ENCODE measurements around the gene SUCNR1.
"Not testable (repeated sequence)": the region's sequence is repeated elsewhere in the genome, so short reads cannot be mapped to it uniquely, and the experiment has no call there.

Gene SUCNR1

DNA sequence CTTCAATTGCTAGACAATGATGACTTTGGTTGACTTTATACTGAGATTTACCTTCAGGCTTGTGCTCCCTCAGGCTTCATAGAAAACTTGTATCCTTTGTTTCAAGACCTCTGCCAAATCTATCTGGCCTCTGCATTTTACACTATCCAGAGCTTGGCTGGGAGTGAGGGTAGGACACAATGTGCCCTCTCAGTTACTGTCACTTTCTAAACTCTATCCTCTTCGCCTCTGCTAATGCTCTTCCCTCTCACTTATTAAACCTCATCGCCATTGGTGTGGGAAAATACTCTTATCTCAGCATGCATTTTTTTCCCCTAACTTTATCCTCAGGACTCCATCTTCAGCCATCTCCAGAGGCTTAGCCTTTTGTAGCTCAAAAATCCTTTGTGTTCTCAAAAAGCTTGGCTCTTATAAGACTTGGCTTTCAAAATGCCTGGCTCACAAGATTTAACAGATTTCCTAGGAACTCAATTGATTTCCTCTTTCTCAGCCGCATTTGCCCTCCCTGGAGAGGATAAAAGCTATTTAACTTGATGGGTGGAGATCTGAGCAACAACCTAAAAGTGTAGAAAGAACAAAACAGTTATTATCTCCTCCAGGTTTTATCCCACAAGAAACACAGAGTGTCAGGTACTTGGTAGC lies 28.3 kb downstream of the SUCNR1 start:
- DNase-seq, result no peak

GRCh38 chr3:151903501-151903991 lies 30.1 kb downstream of the SUCNR1 start:
- DNase-seq, result no peak

- DNase-seq, result no peak
Observed at GRCh38 chr3:151905647-151906046, 32.2 kb downstream of the SUCNR1 start.

DNA sequence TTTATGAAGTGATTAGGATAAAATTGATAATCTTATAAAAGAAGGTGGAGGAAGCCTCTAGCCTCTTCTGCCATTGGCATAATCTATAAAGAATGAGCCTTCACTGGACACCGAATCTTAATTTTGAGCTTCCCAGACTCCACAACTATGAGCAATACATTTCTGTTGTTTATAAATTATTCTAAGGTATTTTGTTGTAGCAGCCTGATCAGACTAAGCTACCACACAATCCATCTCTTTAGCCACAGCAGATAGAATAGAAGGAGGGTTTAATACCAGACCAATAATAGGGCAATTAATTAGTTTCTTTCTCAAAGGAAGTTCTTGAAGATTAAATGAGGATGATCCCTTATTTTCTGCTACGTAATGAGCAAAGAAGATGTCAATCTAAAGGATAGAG lies 33.3 kb downstream of the SUCNR1 start:
- no peak for DNase-seq

- DNase-seq, result no peak
Observed at GRCh38 chr3:151908399-151908798, 35.0 kb downstream of the SUCNR1 start.

GRCh38 chr3:151909681-151910405 lies 36.4 kb downstream of the SUCNR1 start:
- no peak for DNase-seq

DNA sequence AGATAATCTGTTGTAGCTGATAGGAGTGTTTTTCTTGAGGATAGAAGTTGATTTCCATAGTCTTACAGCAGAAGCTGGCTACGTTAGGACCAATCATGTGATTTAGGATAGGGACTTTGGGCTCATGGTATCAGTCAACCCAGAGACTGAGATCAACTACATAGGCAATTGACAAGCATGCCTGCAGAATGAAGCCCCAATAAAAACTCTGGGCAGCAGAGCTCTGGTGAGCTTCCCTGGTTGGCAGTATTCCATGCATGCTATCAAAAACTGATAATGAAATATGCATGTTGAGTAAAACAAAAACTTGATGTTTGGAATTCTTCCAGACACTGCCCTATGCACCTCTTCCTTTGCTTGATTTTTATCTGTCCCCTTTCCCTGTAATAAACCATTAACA lies 38.0 kb downstream of the SUCNR1 start:
- no peak for DNase-seq

- DNase-seq, result no peak
Observed at GRCh38 chr3:151912028-151912427, 38.6 kb downstream of the SUCNR1 start.

DNA sequence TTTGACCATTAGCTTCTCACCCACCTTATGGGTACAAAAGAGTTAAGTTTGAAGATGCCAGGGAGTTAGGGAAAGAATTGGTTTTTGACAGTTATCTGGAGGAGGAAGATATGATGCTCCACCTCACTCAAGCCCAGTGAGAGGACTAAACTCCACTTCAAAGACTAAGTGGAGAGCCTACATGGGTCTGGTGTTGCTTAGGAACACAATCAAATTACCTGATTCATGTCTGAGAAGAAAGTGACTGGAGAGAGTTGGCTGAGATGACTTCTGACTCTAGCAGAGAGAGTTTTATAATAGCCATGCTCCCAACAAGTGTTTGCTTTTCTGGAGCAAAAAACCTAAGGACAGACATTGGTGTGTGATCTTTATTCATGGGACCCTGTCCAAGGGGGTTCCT lies 43.3 kb downstream of the SUCNR1 start:
- DNase-seq, result no peak

DNA sequence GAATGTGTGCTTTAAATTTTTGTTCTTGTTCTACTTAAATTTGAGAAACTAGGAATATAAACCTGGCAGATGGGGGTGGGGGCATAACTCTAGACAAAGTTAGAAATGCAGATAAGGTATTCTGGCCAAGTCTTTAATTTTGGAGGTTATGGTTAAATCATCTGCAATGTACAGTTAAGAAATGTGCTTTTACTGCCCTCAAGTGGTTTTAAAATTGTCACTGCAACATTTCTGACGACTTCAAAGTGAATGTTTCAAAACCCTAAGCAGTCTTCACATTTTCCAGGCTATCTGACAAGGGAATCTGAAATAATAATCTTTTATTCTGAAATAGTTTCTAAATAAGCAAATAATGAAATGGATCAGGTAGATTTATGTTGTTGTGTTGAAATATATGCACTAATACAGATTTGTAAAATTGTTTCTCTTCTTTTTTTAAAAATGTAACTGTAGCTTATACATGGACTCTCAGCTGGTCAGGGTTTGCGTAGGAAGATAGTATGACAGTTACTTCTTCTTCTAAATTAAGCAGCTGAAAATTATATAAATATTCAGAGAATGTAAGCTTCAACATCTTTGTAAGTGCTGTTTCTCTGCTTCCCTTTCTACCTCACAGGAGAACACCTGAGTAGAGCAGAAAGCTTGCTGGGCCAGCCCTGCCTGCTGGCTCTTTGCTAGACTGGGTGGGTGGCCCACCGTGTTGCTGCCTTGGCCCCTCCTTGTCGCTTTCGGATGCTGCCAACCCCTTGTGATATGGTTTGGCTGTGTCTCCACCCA lies 45.0 kb downstream of the SUCNR1 start:
- DNase-seq, result peak in 1 of 2 donors; percentile 38

- DNase-seq, result no peak
Observed at GRCh38 chr3:151919030-151919328, 45.5 kb downstream of the SUCNR1 start.

DNA sequence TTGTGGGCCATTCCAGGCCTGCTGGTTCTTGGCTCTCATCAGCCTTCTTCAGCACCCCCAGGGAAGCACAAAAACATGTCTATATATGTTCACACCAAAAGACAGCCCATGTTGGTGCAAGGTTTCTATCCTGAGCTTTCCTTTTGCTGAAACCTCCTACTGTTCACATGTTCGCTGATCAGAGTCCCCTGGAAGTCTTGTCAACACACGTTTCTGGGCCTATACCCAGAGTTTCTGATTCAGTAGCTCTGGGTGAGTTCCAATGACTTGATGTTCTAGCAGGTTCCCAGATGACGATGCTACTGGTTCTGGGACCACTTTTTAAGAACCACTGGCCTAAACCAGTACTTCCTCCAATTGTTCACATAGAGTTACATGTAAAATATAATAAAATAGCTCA lies 46.0 kb downstream of the SUCNR1 start:
- no peak for DNase-seq

GRCh38 chr3:151923901-151924300 lies 50.5 kb downstream of the SUCNR1 start:
- DNase-seq, result peak in 1 of 2 donors; percentile 6

GRCh38 chr3:151924753-151925152 lies 51.3 kb downstream of the SUCNR1 start:
- no peak for DNase-seq

DNA sequence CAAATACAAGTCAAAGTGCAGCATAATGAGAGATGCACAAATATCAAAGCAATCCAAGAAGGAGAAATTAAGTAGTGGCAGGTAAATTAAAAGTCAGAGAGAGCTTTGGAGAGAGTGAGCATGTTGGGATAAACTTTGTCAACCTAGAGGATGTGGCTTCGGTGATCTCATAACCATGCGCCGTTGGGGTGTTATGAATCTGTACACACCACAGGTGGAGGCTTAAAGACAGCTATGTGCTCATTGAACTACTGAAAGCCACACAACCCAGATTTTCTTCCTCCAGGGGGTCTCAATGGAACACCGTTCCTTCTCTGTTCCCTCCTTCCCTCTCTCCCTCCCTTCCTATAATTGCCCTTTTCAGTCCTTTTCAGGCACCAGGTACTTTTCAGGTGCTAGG lies 52.0 kb downstream of the SUCNR1 start:
- no peak for DNase-seq

DNA sequence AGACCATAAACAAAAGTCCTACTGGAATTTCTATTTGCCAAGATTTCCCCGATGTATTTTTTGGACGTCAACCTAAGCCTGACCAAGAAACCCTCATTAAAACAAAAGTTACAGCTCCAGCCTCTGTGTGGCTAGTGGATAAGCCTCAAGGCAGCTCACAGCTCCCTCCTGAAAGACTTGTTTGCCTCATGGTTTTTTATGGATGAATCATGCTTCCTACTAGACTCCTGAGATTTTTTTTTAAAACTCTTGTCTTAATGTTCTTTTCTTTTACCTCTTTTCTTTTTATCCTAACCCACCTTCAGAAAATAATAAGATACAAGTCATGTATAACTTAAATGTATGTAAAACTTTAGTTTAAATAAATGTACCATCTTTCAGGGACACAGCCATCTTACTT lies 52.4 kb downstream of the SUCNR1 start:
- DNase-seq, result no peak

DNA sequence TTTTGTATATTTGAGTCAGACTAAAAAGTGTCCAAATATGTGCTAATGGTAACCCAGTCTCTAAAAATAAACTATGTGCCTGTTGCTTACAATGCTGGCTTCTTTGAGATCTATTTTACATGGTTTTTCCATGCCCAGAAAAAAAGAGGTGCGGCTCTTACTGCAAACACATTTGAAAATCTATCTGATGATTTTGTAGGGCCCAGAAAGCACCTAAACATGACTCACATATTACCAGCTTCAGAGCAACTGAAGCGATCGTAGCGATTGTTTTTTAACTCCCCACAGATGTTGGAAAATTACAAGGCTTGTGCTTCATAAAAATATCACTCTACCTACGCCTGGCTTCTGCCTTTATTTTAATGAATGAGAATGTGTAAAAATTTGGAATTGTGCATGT lies 53.5 kb downstream of the SUCNR1 start:
- DNase-seq, result no peak

- not testable (repeated sequence) for DNase-seq
Observed at GRCh38 chr3:151927915-151928525, 54.6 kb downstream of the SUCNR1 start.

DNA sequence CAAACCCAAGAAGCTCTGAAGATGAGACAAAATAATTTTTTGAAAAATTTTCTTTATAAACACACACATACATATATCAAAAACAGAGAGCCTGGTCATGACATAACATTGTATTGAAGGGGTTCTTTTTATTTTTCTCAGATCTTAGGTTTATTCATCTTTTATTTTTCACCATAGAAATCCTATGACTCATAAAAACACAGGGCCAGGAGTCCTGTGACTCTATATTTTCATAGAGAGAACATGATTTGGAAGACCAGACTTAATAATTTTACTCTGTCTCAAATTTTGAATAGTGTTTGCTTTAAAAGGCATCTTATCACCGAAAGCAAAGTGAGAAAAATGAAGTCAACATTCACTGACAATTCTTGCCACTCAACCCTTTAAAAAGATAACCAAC lies 57.7 kb downstream of the SUCNR1 start:
- no peak for DNase-seq

DNA sequence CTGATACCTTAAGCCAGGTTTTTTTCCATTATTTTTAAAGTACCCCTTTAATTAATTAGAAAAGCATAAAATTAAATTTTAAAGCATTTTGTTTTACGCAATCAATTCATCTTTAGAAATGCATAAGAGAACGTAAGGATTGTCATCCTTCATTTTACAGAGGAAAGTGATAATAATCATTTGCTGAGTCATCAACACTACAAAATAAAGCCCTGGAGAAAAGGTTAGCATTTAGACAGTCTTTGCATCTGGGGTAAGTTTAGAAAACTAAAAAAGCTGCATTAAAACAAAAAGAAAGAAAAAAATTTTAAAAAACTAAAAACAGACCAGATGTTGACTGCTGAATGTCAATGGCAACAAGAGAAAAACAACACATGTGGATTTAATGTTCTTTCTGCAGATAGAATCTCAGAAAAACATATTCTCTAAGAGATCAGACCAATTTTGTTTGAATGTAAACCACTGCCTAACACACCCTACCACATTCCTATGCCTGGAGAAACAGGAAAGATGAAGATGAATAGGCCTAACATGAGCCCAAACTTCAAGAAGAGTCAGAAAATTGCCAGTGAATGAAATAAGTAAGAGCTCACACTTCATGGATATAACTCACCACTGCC lies 59.9 kb downstream of the SUCNR1 start:
- DNase-seq, result no peak
